HCT116 (cell line): Measurements from ENCODE around the gene NIM1K. TPM values are rescaled to one million over a fixed set of nuclear protein-coding genes. Genes with fewer than 3 reads are reported as not detected.
A peak's percentile ranks its signal among the peaks of the same experiment; 100 is the strongest.

Source experiments
- ATAC-seq: fragments of 200-7000 bp; cut with Tn5 transposase; 2 replicates; pipeline ENCODE4 v1.9.1; 2020; ENCODE audit warnings: mild to moderate bottlenecking, moderate library complexity
- BruUV-seq: library from RNA; stranded (reverse); fragments of 400-500 nt; replicated peaks from 2 replicates; lab custom pipeline; 2021; lab: Mats Ljungman, UMichigan
- CTCF ChIA-PET: fragments of 300-600 bp; sonication (Branson Sonifier 250); formaldehyde crosslinking; loops from one replicate; lab custom pipeline; 2021; ENCODE audit warnings: antibody characterized with exemption; lab: Charles Lee
- POLR2A ChIA-PET: fragments of 300-600, 350-600 bp; sonication (Branson Sonifier 250); formaldehyde crosslinking; loops from one replicate; lab custom pipeline; 2021; ENCODE audit warnings: antibody characterized with exemption; lab: Charles Lee
- RAD21 ChIA-PET, 2 experiments: fragments of 300-600 bp; sonication (Branson Sonifier 250); formaldehyde crosslinking; loops; one replicate each; lab custom pipeline; 2023; ENCODE audit warnings: low total read pairs in 2 of 2; ENCODE audit not compliant: uncharacterized antibody in 2 of 2, unreplicated experiment in 2 of 2, low non-redundant PET in 1 of 2; lab: Charles Lee
- DNase-seq: peaks from one replicate; pipeline ENCODE4 v3.0.0-alpha.2; 2010; ENCODE audit warnings: low read depth, low spot score
- H2AFZ ChIP-seq: fragments of 200-600 bp; shearing (Covaris generic), sonication (generic); 2 replicates; pipeline ENCODE4 v1.6.1; 2017; ENCODE audit warnings: low read depth, mixed run types, mixed read lengths, antibody characterized with exemption, low read length; ENCODE audit not compliant: poor library complexity, severe bottlenecking
- H3K27ac ChIP-seq: 2 replicates; pipeline ENCODE4 v1.5.1; 2012; ENCODE audit warnings: low read depth, low read length
- H3K27me3 ChIP-seq: fragments of 200-600 bp; sonication (generic); 2 replicates; pipeline ENCODE4 v1.6.1; 2016; ENCODE audit warnings: mixed run types, low read length, mixed read lengths; ENCODE audit not compliant: insufficient read depth
- H3K36me3 ChIP-seq, 2 experiments: fragments of 200-500 bp in 1 of 2; fragments of 200-600 bp in 1 of 2; sonication (Bioruptor generic) in 1 of 2; sonication (generic) in 1 of 2; 2 replicates each; pipeline versions ENCODE4 v1.5.1 to v1.6.1; 2014 to 2016; ENCODE audit warnings: low read length in 2 of 2, inconsistent platforms in 1 of 2, mixed read lengths in 1 of 2, mixed run types in 1 of 2; ENCODE audit not compliant: insufficient read depth in 2 of 2, control insufficient read depth in 1 of 2
- H3K4me1 ChIP-seq, 2 experiments: fragments of 200-600 bp in 1 of 2; sonication (generic) in 1 of 2; 2 replicates each; pipeline versions ENCODE4 v1.5.1 to v1.6.1; 2012 to 2017; ENCODE audit warnings: low read length in 2 of 2, inconsistent platforms in 1 of 2, mild to moderate bottlenecking in 1 of 2, mixed read lengths in 1 of 2, mixed run types in 1 of 2, moderate library complexity in 1 of 2; ENCODE audit not compliant: insufficient read depth in 2 of 2, control insufficient read depth in 1 of 2
- H3K4me2 ChIP-seq: fragments of 200-600 bp; sonication (generic); 2 replicates; pipeline ENCODE4 v1.6.1; 2017; ENCODE audit warnings: mixed run types, low read length, mixed read lengths
- H3K4me3 ChIP-seq, 2 experiments: fragments of 200-600 bp in 1 of 2; sonication (generic) in 1 of 2; replicated peaks in 1 of 2; 2 replicates each; pipeline ENCODE4 v1.5.1; 2011 to 2016; ENCODE audit warnings: low read length in 2 of 2, control low read depth in 1 of 2, low read depth in 1 of 2, mild to moderate bottlenecking in 1 of 2, mixed read lengths in 1 of 2, mixed run types in 1 of 2
- H3K79me2 ChIP-seq: fragments of 200-600 bp; sonication (generic); 2 replicates; pipeline ENCODE4 v1.6.1; 2017; ENCODE audit warnings: mild to moderate bottlenecking, mixed run types, low read length, moderate library complexity, mixed read lengths; ENCODE audit not compliant: insufficient read depth
- H3K9ac ChIP-seq: fragments of 200-600 bp; sonication (generic); 2 replicates; pipeline ENCODE4 v1.6.1; 2016; ENCODE audit warnings: low read length, mixed read lengths
- H3K9me2 ChIP-seq: fragments of 200-600 bp; sonication (generic), shearing (Covaris generic); 2 replicates; pipeline ENCODE4 v1.6.1; 2017; ENCODE audit warnings: mixed run types, mild to moderate bottlenecking, moderate library complexity; ENCODE audit not compliant: insufficient read depth
- H3K9me3 ChIP-seq, 2 experiments: fragments of 200-500 bp in 1 of 2; fragments of 200-600 bp in 1 of 2; sonication (Bioruptor generic) in 1 of 2; sonication (generic) in 1 of 2; 2 replicates each; pipeline ENCODE4 v1.6.1; 2014 to 2017; ENCODE audit warnings: low read length in 2 of 2, mixed read lengths in 2 of 2, inconsistent platforms in 1 of 2, low read depth in 1 of 2, mild to moderate bottlenecking in 1 of 2, mixed run types in 1 of 2, moderate library complexity in 1 of 2; ENCODE audit not compliant: control insufficient read depth in 1 of 2, insufficient read depth in 1 of 2
- H4K20me1 ChIP-seq: fragments of 200-600 bp; sonication (generic), shearing (Covaris generic); 2 replicates; pipeline ENCODE4 v1.6.1; 2017; ENCODE audit warnings: mixed run types, mild to moderate bottlenecking, moderate library complexity; ENCODE audit not compliant: insufficient read depth
- ATF3 ChIP-seq: IDR thresholded peaks from 2 replicates; pipeline ENCODE4 v1.6.1; 2012
- CBX3 ChIP-seq: IDR thresholded peaks from 2 replicates; pipeline ENCODE4 v1.6.1; 2012; ENCODE audit warnings: low read depth
- CEBPB ChIP-seq: IDR thresholded peaks from 2 replicates; pipeline ENCODE4 v1.6.1; 2012; ENCODE audit warnings: low read depth
- ELF1 ChIP-seq: IDR thresholded peaks from 2 replicates; pipeline ENCODE4 v1.6.1; 2012; ENCODE audit warnings: low read depth, borderline replicate concordance
- EZH2 ChIP-seq: fragments of 200-600 bp; sonication (generic); IDR thresholded peaks from 2 replicates; pipeline ENCODE4 v1.6.1; 2017; ENCODE audit warnings: antibody characterized with exemption, mixed run types
- MAX ChIP-seq: IDR thresholded peaks from 2 replicates; pipeline ENCODE4 v1.6.1; 2012
- POLR2A ChIP-seq: IDR thresholded peaks from 2 replicates; pipeline ENCODE4 v1.7.0; 2011; ENCODE audit warnings: borderline replicate concordance; ENCODE audit not compliant: insufficient read depth, insufficient read length; ENCODE audit errors: extremely low read depth
- POLR2AphosphoS5 ChIP-seq: IDR thresholded peaks from 2 replicates; pipeline ENCODE4 v1.6.1; 2011; ENCODE audit warnings: mild to moderate bottlenecking, low read depth, low read length, moderate library complexity
- REST ChIP-seq: IDR thresholded peaks from 2 replicates; pipeline ENCODE4 v1.6.1; 2012; ENCODE audit warnings: low read depth
- SIN3A ChIP-seq: IDR thresholded peaks from 2 replicates; pipeline ENCODE4 v1.6.1; 2012; ENCODE audit warnings: low read depth
- SP1 ChIP-seq: IDR thresholded peaks from 2 replicates; pipeline ENCODE4 v1.6.1; 2012; ENCODE audit warnings: low read depth
- TCF7L2 ChIP-seq: IDR thresholded peaks from 2 replicates; pipeline ENCODE4 v1.7.0; 2011; ENCODE audit warnings: borderline replicate concordance, inconsistent platforms; ENCODE audit not compliant: insufficient read depth, insufficient read length; ENCODE audit errors: extremely low read depth
- YY1 ChIP-seq: IDR thresholded peaks from 2 replicates; pipeline ENCODE4 v1.6.1; 2011; ENCODE audit warnings: low read length, low read depth, moderate library complexity, mild to moderate bottlenecking; ENCODE audit not compliant: insufficient replicate concordance; ENCODE audit errors: extremely low read depth
- ZBTB33 ChIP-seq: IDR thresholded peaks from 2 replicates; pipeline ENCODE4 v1.6.1; 2011; ENCODE audit warnings: mild to moderate bottlenecking, low read length, moderate library complexity; ENCODE audit not compliant: insufficient replicate concordance; ENCODE audit errors: extremely low read depth
- ZNF274 ChIP-seq: fragments of 200-500 bp; sonication (Bioruptor generic); IDR thresholded peaks from 2 replicates; pipeline ENCODE4 v1.6.1; 2014; ENCODE audit warnings: mild to moderate bottlenecking, low read depth, low read length, inconsistent platforms
- intact Hi-C: fragments of 100-400 bp; cut with micrococcal nuclease; formaldehyde crosslinking; loops from 2 replicates; pipeline ENCODE4 v1.10.0; 2022
- total RNA-seq: library from RNA; stranded (reverse); gene quantifications from one replicate; pipeline ENCODE4 v1.2.1, GENCODE V29; 2021; ENCODE audit not compliant: unreplicated experiment

Gene NIM1K
- total RNA-seq, 1 experiment from 2014 or later, result 0.44 TPM

DNA sequence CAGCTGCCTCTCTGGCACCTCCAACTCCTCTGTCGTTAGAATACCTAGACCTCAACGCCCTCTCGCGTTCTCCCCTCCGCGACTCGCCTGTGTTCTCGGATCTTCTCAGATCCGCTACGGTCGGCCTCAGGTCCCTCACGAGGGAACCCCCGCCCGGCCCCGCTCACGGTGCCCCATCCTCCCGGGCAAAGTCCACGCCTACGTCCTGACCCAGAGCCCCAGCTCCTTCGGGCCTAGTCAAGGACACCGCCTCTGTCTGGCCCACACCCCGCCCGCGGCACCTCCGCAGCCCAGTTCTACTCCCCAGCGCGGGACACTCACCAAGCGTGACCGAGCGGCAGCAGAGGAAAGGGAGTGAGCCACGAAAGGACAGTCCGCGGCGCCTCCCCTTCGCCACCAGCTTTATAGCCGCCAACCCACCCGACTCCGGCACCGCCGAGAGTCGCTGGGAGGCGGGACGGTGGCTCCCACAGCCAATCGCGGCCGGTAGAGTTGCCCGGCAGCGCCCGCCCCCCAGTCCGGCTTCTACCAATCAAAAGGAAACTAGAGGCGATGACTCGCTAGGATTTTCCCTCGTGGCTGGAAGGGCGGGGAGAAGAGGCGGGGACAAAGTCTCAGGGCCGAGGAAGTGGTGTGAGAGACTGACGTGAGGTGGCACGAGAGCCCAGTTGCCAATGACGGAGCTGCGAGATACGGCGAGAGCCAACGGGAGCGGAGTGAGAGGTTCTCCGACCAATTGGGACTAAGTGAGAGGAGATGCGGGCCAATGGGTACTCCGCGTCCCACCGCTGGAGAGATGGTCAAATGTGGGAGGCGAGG, 121.2 kb downstream of the NIM1K start, which contains the start of gene HMGCS1 (continued):
- no peak for TF ChIP-seq REST
- no peak for TF ChIP-seq SIN3A

GRCh38 chr5:43313854-43314457, 121.9 kb downstream of the NIM1K start:
- peak overlapping the region; percentile 61 for H3K27ac ChIP-seq
- H4K20me1 ChIP-seq, result no peaks in the 10 kb centered on the region
- H3K9me3 ChIP-seq, result no peaks in the 10 kb centered on the region
- peaks cover 11 to 32% of the 10 kb centered on the region in 2 experiments; a peak in 3 of 4 replicates for H3K4me1 ChIP-seq
- ATAC-seq (no peak), DNase-seq (no peak)
- H3K36me3 ChIP-seq, result no peaks in the 10 kb centered on the region
- RAD21 ChIA-PET, result no interaction called here
- H3K9ac ChIP-seq, result peak overlapping the region; percentile 37
- POLR2A ChIA-PET, result interaction anchor here (0.6 to 1.9 kb wide), 8 partner anchors 10 to 925 kb away, joined by 3 to 5 read pairs (median 4); partner anchors contain the start of genes TMEM267 and ZNF131
- CTCF ChIA-PET, result interaction anchor here (0.9 to 1.6 kb wide), 2 partner anchors 9 to 170 kb away, joined by 3 to 6 read pairs; no protein-coding TSS in a partner anchor
- intact Hi-C loops, result loop anchor here (10.0 kb wide), 1 partner anchor 189 kb away; the partner anchor contains the start of gene ZNF131
- peak overlapping the region; percentile 89 for H3K4me2 ChIP-seq
- peak overlapping the region; percentile 51 for H2AFZ ChIP-seq
- BruUV-seq, result TSS peak; percentile 64
- no peaks in the 10 kb centered on the region for H3K27me3 ChIP-seq
- peaks cover 41% of the 10 kb centered on the region for H3K79me2 ChIP-seq
- peak overlapping the region; percentile 36 to 88 for H3K4me3 ChIP-seq
- no peaks in the 10 kb centered on the region for H3K9me2 ChIP-seq
- TF ChIP-seq CBX3, result no peak; the same call in 1 of the 2 replicates
- TF ChIP-seq YY1, result no peak
- no peak for TF ChIP-seq EZH2
- TF ChIP-seq CEBPB, result no peak
- no peak; the same call in 1 of the 2 replicates for TF ChIP-seq ELF1
- no peak for TF ChIP-seq ZNF274
- no peak for TF ChIP-seq MAX
- TF ChIP-seq SP1, result no peak
- TF ChIP-seq POLR2AphosphoS5, result no peak
- TF ChIP-seq ZBTB33, result no peak
- TF ChIP-seq ATF3, result no peak
- TF ChIP-seq TCF7L2, result no peak
- TF ChIP-seq POLR2A, result no peak
